HL-60 (cell line): ENCODE measurements around the gene ZRANB3.
A peak's percentile ranks its signal among the peaks of the same experiment; 100 is the strongest.

Experiments
- DNase-seq, 2 experiments: peaks; one replicate each; pipeline ENCODE4 v3.0.0-alpha.2; 2010 to 2020; ENCODE audit warnings: low read depth in 1 of 2, low spot score in 1 of 2
- H3K27ac ChIP-seq: fragments of 250-450 bp; sonication (Bioruptor Pico); replicated peaks from 2 replicates; pipeline ENCODE4 v1.5.1; 2020; ENCODE audit warnings: mild to moderate bottlenecking, moderate library complexity
- H3K27me3 ChIP-seq: fragments of 250-450 bp; sonication (Bioruptor Pico); 2 replicates; pipeline ENCODE4 v1.5.1; 2021; ENCODE audit warnings: mild to moderate bottlenecking, moderate library complexity; ENCODE audit not compliant: insufficient read depth, poor library complexity, severe bottlenecking
- H3K4me3 ChIP-seq: replicated peaks from 2 replicates; pipeline ENCODE4 v1.5.1; 2011; ENCODE audit warnings: mild to moderate bottlenecking, control low read depth, low read length; ENCODE audit not compliant: insufficient read depth
- CTCF ChIP-seq: IDR thresholded peaks from one replicate; pipeline ENCODE4 v1.5.1; 2011; ENCODE audit warnings: low read length, control low read depth, inconsistent platforms; ENCODE audit not compliant: insufficient read depth
- GABPA ChIP-seq: IDR thresholded peaks from 2 replicates; pipeline ENCODE4 v1.6.1; 2012; ENCODE audit warnings: low read depth
- POLR2AphosphoS5 ChIP-seq: IDR thresholded peaks from 2 replicates; pipeline ENCODE4 v1.6.1; 2012; ENCODE audit warnings: low read depth
- REST ChIP-seq: IDR thresholded peaks from 2 replicates; pipeline ENCODE4 v1.6.1; 2012; ENCODE audit warnings: low read depth; ENCODE audit not compliant: insufficient replicate concordance
- SPI1 ChIP-seq: IDR thresholded peaks from 2 replicates; pipeline ENCODE4 v1.6.1; 2012; ENCODE audit warnings: low read depth, mild to moderate bottlenecking, borderline replicate concordance

ZRANB3 gene

GRCh38 chr2:135532581-135532980 lies 1.6 kb upstream of the ZRANB3 start:
- Histone ChIP-seq H3K27me3 (no peaks in the 10 kb centered on the region), H3K4me3 (peak overlapping the region; percentile 67), H3K27ac (peak overlapping the region; percentile 98)
- DNase-seq: no peak
- TF ChIP-seq GABPA (no peak), REST (no peak), POLR2AphosphoS5 (no peak), CTCF (no peak), SPI1 (no peak)

GRCh38 chr2:135531231-135532197 lies 496 bp upstream of the ZRANB3 start, which contains the start of gene R3HDM1:
R3HDM1 (plus strand) TSS chr2:135531484; CDS start chr2:135604846, 73,362 bp downstream.
- peak within 1 kb of the TSS; percentile 98 for H3K27ac ChIP-seq
- TF ChIP-seq GABPA (no peak), REST (no peak), POLR2AphosphoS5 (peak; percentile 64)
- DNase-seq: peak; percentile 99
- H3K27me3 ChIP-seq: no peaks in the 10 kb centered on the region
- H3K4me3 ChIP-seq: peak within 1 kb of the TSS; percentile 67

GRCh38 chr2:135528006-135528405 lies 3.0 kb downstream of the ZRANB3 start:
- H3K27me3 ChIP-seq: no peaks in the 10 kb centered on the region
- H3K4me3 ChIP-seq: no peak overlapping the region
- no peak overlapping the region for H3K27ac ChIP-seq
- TF ChIP-seq SPI1 (no peak), REST (no peak), GABPA (no peak), CTCF (no peak), POLR2AphosphoS5 (no peak)
- DNase-seq: peak in 1 of 2 experiments; percentile 25
